C4-2B (cell line): Measurements from ENCODE around the gene ZC3H14.

Experiments
- H3K27ac ChIP-seq: fragments of 450-650 bp; 2 replicates; pipeline ENCODE4 v1.5.1; 2017
- CTCF ChIP-seq: fragments of 450-650 bp; conservative IDR thresholded peaks from 2 replicates; pipeline ENCODE4 v1.5.1; 2017; ENCODE audit warnings: mild to moderate bottlenecking
- ZFX ChIP-seq: fragments of 450-650 bp; IDR thresholded peaks from 2 replicates; pipeline ENCODE4 v1.6.1; 2017

ZC3H14 gene

GRCh38 chr14:88621100-88621499 is 58.3 kb downstream of the ZC3H14 start:
- no peak for TF ChIP-seq CTCF
- no peak for TF ChIP-seq ZFX

GRCh38 chr14:88625671-88626070 is 62.8 kb downstream of the ZC3H14 start:
- TF ChIP-seq ZFX (no peak), CTCF (no peak)
- no peak overlapping the region for H3K27ac ChIP-seq

More at GRCh38 chr14:88621100-88621499, 58.3 kb downstream of the ZC3H14 start:
- no peak overlapping the region for H3K27ac ChIP-seq

- H3K27ac ChIP-seq: no peak overlapping the region
- TF ChIP-seq ZFX (no peak), CTCF (no peak)
These were observed 65.2 kb downstream of the ZC3H14 start for GRCh38 chr14:88628033-88628432.

GRCh38 chr14:88628462-88628861 is 65.6 kb downstream of the ZC3H14 start:
- H3K27ac ChIP-seq: no peak overlapping the region

GRCh38 chr14:88630565-88630964 is 67.7 kb downstream of the ZC3H14 start:
- no peak overlapping the region for H3K27ac ChIP-seq
- no peak for TF ChIP-seq ZFX
- no peak for TF ChIP-seq CTCF

More at GRCh38 chr14:88628462-88628861, 65.6 kb downstream of the ZC3H14 start:
- TF ChIP-seq CTCF (no peak), ZFX (no peak)

DNA sequence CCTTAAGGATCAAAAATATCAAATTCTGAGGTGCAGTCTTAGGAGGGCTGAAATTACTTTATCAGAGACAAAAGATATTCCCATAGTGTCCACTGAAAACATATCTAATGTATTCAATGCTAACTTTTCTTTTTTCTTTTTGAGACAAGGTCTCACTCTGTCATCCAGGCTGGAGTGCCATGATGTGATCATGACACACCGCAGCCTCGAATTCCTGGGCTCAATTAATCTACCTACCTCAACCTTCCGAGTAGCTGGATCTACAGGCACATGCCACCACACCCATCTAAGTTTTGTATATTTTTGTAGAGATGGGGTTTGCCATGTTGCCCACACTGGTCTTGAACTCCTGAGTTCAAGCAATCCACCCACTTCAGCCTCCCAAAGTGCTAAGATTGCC is 68.3 kb downstream of the ZC3H14 start:
- TF ChIP-seq ZFX (no peak), CTCF (no peak)
- no peak overlapping the region for H3K27ac ChIP-seq

DNA sequence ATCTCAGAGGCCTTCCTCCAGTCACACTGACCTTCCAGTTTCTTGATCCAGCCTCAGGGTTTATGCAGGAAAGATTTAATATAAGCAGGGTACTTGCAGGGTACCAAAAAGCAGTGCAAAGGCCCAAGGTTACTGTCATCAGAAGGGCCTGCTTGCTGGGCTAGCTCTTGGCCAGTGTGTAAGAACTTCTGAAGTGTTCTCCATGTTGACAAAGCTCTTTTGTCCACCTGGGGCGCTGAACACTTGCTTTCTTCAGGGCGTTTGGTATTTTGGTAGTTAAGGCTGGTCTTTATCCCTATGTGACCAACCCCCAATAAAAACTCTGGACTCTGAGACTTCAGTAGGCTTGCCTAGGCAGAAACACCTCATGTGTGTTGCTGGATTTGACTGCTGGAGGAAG is 69.7 kb downstream of the ZC3H14 start:
- TF ChIP-seq CTCF (no peak), ZFX (no peak)

More for the DNA sequence above, 69.7 kb downstream of the ZC3H14 start:
- H3K27ac ChIP-seq: no peak overlapping the region
